ENCODE data around the gene PRDM5. TPM values are rescaled to one million over a fixed set of nuclear protein-coding genes. Genes with fewer than 3 reads are reported as not detected.

Gene PRDM5
- total and polyA plus RNA-seq, 2 donors, result 1.8 to 5.1 TPM

DNA sequence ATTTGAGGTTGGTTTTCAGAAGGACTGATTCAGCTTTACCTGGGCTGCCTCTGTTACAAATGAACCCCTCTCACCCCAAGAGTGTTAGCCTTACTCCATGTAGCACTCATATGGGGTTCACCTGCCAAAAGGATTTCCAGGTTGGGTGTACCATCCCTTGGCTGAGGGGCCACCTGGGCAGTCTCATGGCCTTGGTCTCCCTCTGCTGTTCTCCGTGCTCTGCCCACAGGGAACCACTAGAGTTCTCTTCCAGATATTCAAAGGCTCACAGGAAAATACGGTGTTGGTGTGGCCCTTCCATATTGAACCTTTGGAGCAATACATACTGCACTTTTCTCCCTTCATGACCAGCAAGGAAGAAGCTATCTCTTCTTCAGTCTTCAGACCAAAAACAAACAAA, 18.0 kb upstream of the PRDM5 start:
- H3K4me1 ChIP-seq (ENCODE audit: control insufficient read depth in 2 of 2, insufficient read depth in 2 of 2, low read length in 2 of 2), result no peaks in the 10 kb centered on the region
- H3K27me3 ChIP-seq (ENCODE audit: control insufficient read depth in 2 of 2, insufficient read depth in 1 of 2, low read length in 1 of 2), result no peaks in the 10 kb centered on the region
- no peak overlapping the region for H3K4me3 ChIP-seq (ENCODE audit: low read length in 2 of 2)
- no peak for DNase-seq (ENCODE audit: low read depth in 6 of 9, low spot score in 9 of 9)
- H3K36me3 ChIP-seq (ENCODE audit: control insufficient read depth in 2 of 2, insufficient read depth in 2 of 2, low read length in 1 of 2), result no peaks in the 10 kb centered on the region
- WGBS, result 92% methylated on average over 2 of the region's 2 CpGs
- no peak overlapping the region for H3K27ac ChIP-seq (ENCODE audit: low read depth in 1 of 2, low read length in 1 of 2)
- H3K9me3 ChIP-seq (ENCODE audit: control insufficient read depth in 2 of 2, insufficient read depth in 1 of 2, low read length in 1 of 2), result no peaks in the 10 kb centered on the region

DNA sequence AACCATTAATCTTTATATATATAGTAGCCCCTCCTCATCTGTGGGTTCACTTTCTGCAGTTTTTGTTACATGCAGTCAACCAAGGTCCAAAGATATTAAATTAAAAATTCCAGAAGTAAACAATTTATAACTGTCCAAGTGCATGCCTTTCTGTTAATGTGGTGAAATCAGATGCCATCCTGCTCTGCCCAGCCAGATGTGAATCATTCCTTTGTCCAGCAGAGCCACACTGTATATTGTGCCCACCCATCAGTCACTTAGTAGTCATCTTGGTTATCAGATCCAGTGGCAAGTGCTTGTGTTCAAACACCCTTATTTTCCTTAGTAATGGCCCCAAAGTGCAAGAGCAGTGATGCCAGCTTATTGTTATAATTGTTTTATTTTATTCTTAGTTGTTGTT, 17.2 kb upstream of the PRDM5 start:
- Histone ChIP-seq H3K9me3 (ENCODE audit: control insufficient read depth in 2 of 2, insufficient read depth in 1 of 2, low read length in 1 of 2) (no peaks in the 10 kb centered on the region), H3K36me3 (ENCODE audit: control insufficient read depth in 2 of 2, insufficient read depth in 2 of 2, low read length in 1 of 2) (no peaks in the 10 kb centered on the region), H3K4me3 (ENCODE audit: low read length in 2 of 2) (no peak overlapping the region), H3K27ac (ENCODE audit: low read depth in 1 of 2, low read length in 1 of 2) (no peak overlapping the region), H3K27me3 (ENCODE audit: control insufficient read depth in 2 of 2, insufficient read depth in 1 of 2, low read length in 1 of 2) (no peaks in the 10 kb centered on the region), H3K4me1 (ENCODE audit: control insufficient read depth in 2 of 2, insufficient read depth in 2 of 2, low read length in 2 of 2) (no peaks in the 10 kb centered on the region)
- DNase-seq (ENCODE audit: low read depth in 6 of 9, low spot score in 9 of 9), result no peak

- Histone ChIP-seq H3K27me3 (ENCODE audit: control insufficient read depth in 2 of 2, insufficient read depth in 1 of 2, low read length in 1 of 2) (peaks cover 0 to 3% of the 10 kb centered on the region in 2 donors), H3K36me3 (ENCODE audit: control insufficient read depth in 2 of 2, insufficient read depth in 2 of 2, low read length in 1 of 2) (no peaks in the 10 kb centered on the region), H3K4me3 (ENCODE audit: low read length in 2 of 2) (no peak overlapping the region), H3K4me1 (ENCODE audit: control insufficient read depth in 2 of 2, insufficient read depth in 2 of 2, low read length in 2 of 2) (no peaks in the 10 kb centered on the region), H3K27ac (ENCODE audit: low read depth in 1 of 2, low read length in 1 of 2) (no peak overlapping the region), H3K9me3 (ENCODE audit: control insufficient read depth in 2 of 2, insufficient read depth in 1 of 2, low read length in 1 of 2) (no peaks in the 10 kb centered on the region)
- DNase-seq (ENCODE audit: low read depth in 6 of 9, low spot score in 9 of 9), result no peak
- WGBS, result 92% methylated on average over 1 of the region's 1 CpG
Observed at GRCh38 chr4:120929847-120930246, 7.3 kb upstream of the PRDM5 start.

DNA sequence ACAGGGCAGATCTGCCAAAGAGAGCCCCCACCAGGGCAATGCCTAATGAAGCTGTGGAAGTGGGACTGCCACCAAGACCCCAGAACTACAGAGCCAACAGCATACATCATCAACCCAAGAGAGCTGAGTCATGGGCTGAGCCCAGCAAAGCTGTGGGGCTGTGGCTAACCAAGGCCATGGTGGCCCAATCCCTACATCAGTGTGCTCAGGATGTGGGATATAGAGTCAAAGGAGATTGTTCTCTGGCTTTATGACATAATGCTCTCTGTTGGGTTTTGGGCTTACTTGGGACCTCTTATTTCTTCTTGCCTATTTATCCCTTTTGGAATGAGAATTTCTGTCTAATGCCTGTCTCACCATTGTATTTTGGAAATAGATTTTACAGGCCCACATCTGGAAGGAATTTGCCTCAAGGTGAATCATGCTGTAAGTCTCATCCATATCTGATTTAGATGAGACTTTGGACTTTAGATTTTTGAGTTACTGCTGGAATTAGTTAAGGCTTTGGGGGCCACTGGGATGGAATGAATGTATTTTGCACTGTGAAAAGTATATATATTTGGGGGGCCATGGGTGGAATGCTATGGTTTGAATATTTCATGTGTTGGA, 5.4 kb upstream of the PRDM5 start:
- no peak overlapping the region for H3K4me3 ChIP-seq (ENCODE audit: low read length in 2 of 2)
- H3K27ac ChIP-seq (ENCODE audit: low read depth in 1 of 2, low read length in 1 of 2), result no peak overlapping the region
- H3K9me3 ChIP-seq (ENCODE audit: control insufficient read depth in 2 of 2, insufficient read depth in 1 of 2, low read length in 1 of 2), result no peaks in the 10 kb centered on the region
- no peak for DNase-seq (ENCODE audit: low read depth in 6 of 9, low spot score in 9 of 9)
- peaks cover 10 to 22% of the 10 kb centered on the region in 2 donors for H3K27me3 ChIP-seq (ENCODE audit: control insufficient read depth in 2 of 2, insufficient read depth in 1 of 2, low read length in 1 of 2)
- no peaks in the 10 kb centered on the region for H3K4me1 ChIP-seq (ENCODE audit: control insufficient read depth in 2 of 2, insufficient read depth in 2 of 2, low read length in 2 of 2)
- no peaks in the 10 kb centered on the region for H3K36me3 ChIP-seq (ENCODE audit: control insufficient read depth in 2 of 2, insufficient read depth in 2 of 2, low read length in 1 of 2)

DNA sequence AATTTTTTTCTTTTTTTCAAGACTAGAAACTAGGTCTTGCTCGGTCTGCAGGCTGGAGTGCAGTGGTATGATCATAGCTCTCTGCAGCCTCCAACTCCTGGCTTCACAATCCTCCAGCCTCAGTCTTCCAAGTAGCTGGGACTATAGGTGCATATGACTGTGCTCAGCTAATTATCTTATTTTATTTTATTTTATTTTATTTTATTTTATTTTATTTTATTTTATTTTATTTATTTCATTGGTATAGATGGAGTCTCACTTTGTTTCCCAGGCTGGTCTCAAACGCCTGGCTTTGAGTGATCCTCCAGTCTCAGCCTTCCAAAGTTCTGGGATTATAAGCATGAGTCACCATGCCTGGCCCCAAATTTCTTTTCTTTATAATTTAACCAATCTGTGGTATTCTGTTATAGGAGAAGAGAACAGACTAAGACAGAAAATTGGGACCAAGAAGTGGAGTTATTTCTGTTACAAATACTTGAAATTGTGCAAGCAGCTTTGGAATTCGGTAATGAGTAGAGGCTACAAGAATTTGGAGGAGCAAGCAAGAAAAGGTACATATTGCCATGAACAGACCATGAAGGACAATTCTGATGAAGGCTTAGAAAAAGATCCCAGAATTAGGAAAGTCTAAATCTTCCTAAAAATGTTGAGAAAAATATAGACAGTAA, 4.0 kb upstream of the PRDM5 start:
- Histone ChIP-seq H3K9me3 (ENCODE audit: control insufficient read depth in 2 of 2, insufficient read depth in 1 of 2, low read length in 1 of 2) (no peaks in the 10 kb centered on the region), H3K27ac (ENCODE audit: low read depth in 1 of 2, low read length in 1 of 2) (no peak overlapping the region), H3K36me3 (ENCODE audit: control insufficient read depth in 2 of 2, insufficient read depth in 2 of 2, low read length in 1 of 2) (no peaks in the 10 kb centered on the region), H3K27me3 (ENCODE audit: control insufficient read depth in 2 of 2, insufficient read depth in 1 of 2, low read length in 1 of 2) (peaks cover 24 to 35% of the 10 kb centered on the region in 2 donors), H3K4me1 (ENCODE audit: control insufficient read depth in 2 of 2, insufficient read depth in 2 of 2, low read length in 2 of 2) (no peaks in the 10 kb centered on the region), H3K4me3 (ENCODE audit: low read length in 2 of 2) (no peak overlapping the region)
- WGBS, result 92% methylated on average over 3 of the region's 3 CpGs
- DNase-seq (ENCODE audit: low read depth in 6 of 9, low spot score in 9 of 9), result no peak

- Histone ChIP-seq H3K4me1 (ENCODE audit: control insufficient read depth in 2 of 2, insufficient read depth in 2 of 2, low read length in 2 of 2) (no peaks in the 10 kb centered on the region), H3K36me3 (ENCODE audit: control insufficient read depth in 2 of 2, insufficient read depth in 2 of 2, low read length in 1 of 2) (no peaks in the 10 kb centered on the region), H3K27me3 (ENCODE audit: control insufficient read depth in 2 of 2, insufficient read depth in 1 of 2, low read length in 1 of 2) (peaks cover 31 to 49% of the 10 kb centered on the region in 2 donors), H3K4me3 (ENCODE audit: low read length in 2 of 2) (no peak overlapping the region), H3K27ac (ENCODE audit: low read depth in 1 of 2, low read length in 1 of 2) (no peak overlapping the region), H3K9me3 (ENCODE audit: control insufficient read depth in 2 of 2, insufficient read depth in 1 of 2, low read length in 1 of 2) (no peaks in the 10 kb centered on the region)
- 95% methylated on average over 3 of the region's 3 CpGs for WGBS
- DNase-seq (ENCODE audit: low read depth in 6 of 9, low spot score in 9 of 9), result no peak
Observed at GRCh38 chr4:120924931-120925330, 2.4 kb upstream of the PRDM5 start.

DNA sequence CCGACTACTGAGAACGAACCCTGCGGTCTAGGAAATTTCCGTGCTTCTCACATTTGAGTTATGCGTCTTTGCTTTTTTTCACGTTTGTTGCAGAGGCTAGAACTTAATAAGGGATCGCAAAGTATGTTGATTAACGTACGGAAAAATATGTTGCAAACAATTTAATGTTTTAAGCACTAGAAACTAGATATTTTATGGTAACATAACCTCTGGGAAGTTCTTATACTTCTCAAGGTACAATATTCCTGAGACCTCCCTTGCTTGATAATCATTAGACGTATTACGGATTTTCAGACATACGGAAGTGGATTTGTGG, 639 bp upstream of the PRDM5 start:
- H3K36me3 ChIP-seq (ENCODE audit: control insufficient read depth in 2 of 2, insufficient read depth in 2 of 2, low read length in 1 of 2), result no peaks in the 10 kb centered on the region
- no peaks in the 10 kb centered on the region for H3K9me3 ChIP-seq (ENCODE audit: control insufficient read depth in 2 of 2, insufficient read depth in 1 of 2, low read length in 1 of 2)
- no peak overlapping the region for H3K27ac ChIP-seq (ENCODE audit: low read depth in 1 of 2, low read length in 1 of 2)
- no peaks in the 10 kb centered on the region for H3K4me1 ChIP-seq (ENCODE audit: control insufficient read depth in 2 of 2, insufficient read depth in 2 of 2, low read length in 2 of 2)
- DNase-seq (ENCODE audit: low read depth in 6 of 9, low spot score in 9 of 9), result no peak
- 26% methylated on average over 12 of the region's 12 CpGs for WGBS
- H3K27me3 ChIP-seq (ENCODE audit: control insufficient read depth in 2 of 2, insufficient read depth in 1 of 2, low read length in 1 of 2), result peaks cover 31 to 57% of the 10 kb centered on the region in 2 donors
- no peak overlapping the region for H3K4me3 ChIP-seq (ENCODE audit: low read length in 2 of 2)

DNA sequence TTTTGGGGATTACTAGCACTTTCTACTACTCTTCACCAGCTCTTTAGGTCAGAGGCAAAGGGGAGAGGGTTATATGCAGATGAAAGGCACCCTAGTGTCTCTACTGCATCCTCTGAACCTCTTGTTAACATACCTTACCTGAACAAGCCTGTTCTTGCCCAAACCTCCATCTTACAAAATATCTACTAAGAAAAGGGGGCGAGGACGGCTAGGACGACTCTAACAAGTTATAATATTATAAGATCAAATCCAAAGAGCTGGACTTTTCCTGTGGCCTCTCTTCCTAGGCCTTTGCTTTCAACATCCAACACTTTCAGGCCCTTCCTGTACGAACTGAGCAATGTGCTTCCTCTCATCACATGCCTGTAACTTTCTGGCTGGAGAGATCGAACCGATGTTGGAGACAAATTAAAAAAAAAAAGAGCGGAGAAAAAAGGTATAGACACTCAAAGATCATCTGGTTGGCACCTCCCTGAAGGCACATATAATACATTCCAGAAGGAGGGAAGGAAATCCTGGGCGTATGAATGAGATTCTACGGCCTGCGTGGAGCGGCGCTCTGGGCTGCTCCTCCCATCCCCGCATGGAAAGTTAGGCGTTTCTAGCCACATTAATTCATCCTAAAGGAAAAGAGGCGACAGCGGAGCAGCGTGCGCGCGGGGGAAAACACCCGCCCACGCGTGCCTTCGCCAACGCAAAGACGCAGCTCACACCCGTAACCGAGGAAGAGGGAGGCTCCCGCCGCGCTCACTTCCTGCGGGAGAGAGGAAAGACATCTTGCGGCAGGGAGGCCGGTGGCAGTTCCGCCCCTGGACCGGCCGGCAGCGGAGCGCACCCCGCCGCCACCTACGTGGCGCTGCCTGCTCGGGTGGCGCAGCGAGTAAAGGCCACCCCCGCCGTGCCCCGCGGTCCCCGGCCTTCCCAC, 808 bp downstream of the PRDM5 start:
- WGBS, result 7% methylated on average over 51 of the region's 51 CpGs
- peak in 3 of 9 donors; percentile 4 to 39 (median 15) for DNase-seq (ENCODE audit: low read depth in 6 of 9, low spot score in 9 of 9)
- H3K27ac ChIP-seq (ENCODE audit: low read depth in 1 of 2, low read length in 1 of 2), result peak overlapping the region; percentile 10 to 74
- H3K27me3 ChIP-seq (ENCODE audit: control insufficient read depth in 2 of 2, insufficient read depth in 1 of 2, low read length in 1 of 2), result peaks cover 31 to 54% of the 10 kb centered on the region in 2 donors
- H3K9me3 ChIP-seq (ENCODE audit: control insufficient read depth in 2 of 2, insufficient read depth in 1 of 2, low read length in 1 of 2), result no peaks in the 10 kb centered on the region
- no peaks in the 10 kb centered on the region for H3K36me3 ChIP-seq (ENCODE audit: control insufficient read depth in 2 of 2, insufficient read depth in 2 of 2, low read length in 1 of 2)
- no peaks in the 10 kb centered on the region for H3K4me1 ChIP-seq (ENCODE audit: control insufficient read depth in 2 of 2, insufficient read depth in 2 of 2, low read length in 2 of 2)
- H3K4me3 ChIP-seq (ENCODE audit: low read length in 2 of 2), result peak overlapping the region; percentile 35 to 50

- Histone ChIP-seq H3K4me3 (ENCODE audit: low read length in 2 of 2) (no peak overlapping the region), H3K27me3 (ENCODE audit: control insufficient read depth in 2 of 2, insufficient read depth in 1 of 2, low read length in 1 of 2) (peaks cover 31 to 54% of the 10 kb centered on the region in 2 donors), H3K27ac (ENCODE audit: low read depth in 1 of 2, low read length in 1 of 2) (no peak overlapping the region), H3K36me3 (ENCODE audit: control insufficient read depth in 2 of 2, insufficient read depth in 2 of 2, low read length in 1 of 2) (no peaks in the 10 kb centered on the region), H3K9me3 (ENCODE audit: control insufficient read depth in 2 of 2, insufficient read depth in 1 of 2, low read length in 1 of 2) (no peaks in the 10 kb centered on the region), H3K4me1 (ENCODE audit: control insufficient read depth in 2 of 2, insufficient read depth in 2 of 2, low read length in 2 of 2) (no peaks in the 10 kb centered on the region)
- DNase-seq (ENCODE audit: low read depth in 6 of 9, low spot score in 9 of 9), result no peak
- 98% methylated on average over 2 of the region's 2 CpGs for WGBS
Observed at GRCh38 chr4:120920666-120921065, 1.9 kb downstream of the PRDM5 start.
